Lung (tissue), 16 donors: ENCODE measurements around the gene ZNF790. TPM values are rescaled to one million over a fixed set of nuclear protein-coding genes. Genes with fewer than 3 reads are reported as not detected.

ENCODE experiments used
- ATAC-seq: fragments of 200-7000 bp; cut with Tn5 transposase; one replicate; pipeline ENCODE4 v1.9.1; 2020; ENCODE audit warnings: moderate number of reproducible peaks; ENCODE audit not compliant: insufficient read depth, low FRiP score
- DNase-seq, 3 donors: peaks; one replicate each; pipeline ENCODE4 v3.0.0-alpha.2; 2013 to 2017
- H3K27ac ChIP-seq, 2 donors: one replicate each; pipeline ENCODE4 v1.5.1; 2013; ENCODE audit warnings: mild to moderate bottlenecking in 2 of 2, moderate library complexity in 2 of 2, control low read depth in 1 of 2, inconsistent platforms in 1 of 2, low read depth in 1 of 2, low read length in 1 of 2
- H3K27me3 ChIP-seq, 3 donors: one replicate each; pipeline ENCODE4 v1.5.1; 2013; ENCODE audit warnings: low read length in 2 of 3; ENCODE audit not compliant: control insufficient read depth in 3 of 3, insufficient read depth in 3 of 3
- H3K36me3 ChIP-seq, 4 donors: one replicate each; pipeline ENCODE4 v1.5.1; 2013; ENCODE audit warnings: low read length in 4 of 4, mild to moderate bottlenecking in 1 of 4, moderate library complexity in 1 of 4; ENCODE audit not compliant: control insufficient read depth in 4 of 4, insufficient read depth in 4 of 4
- H3K4me1 ChIP-seq, 5 donors: one replicate each; pipeline ENCODE4 v1.5.1; 2013; ENCODE audit warnings: low read length in 5 of 5, mild to moderate bottlenecking in 2 of 5, moderate library complexity in 1 of 5; ENCODE audit not compliant: control insufficient read depth in 5 of 5, insufficient read depth in 5 of 5
- H3K4me3 ChIP-seq: one replicate; pipeline ENCODE4 v1.5.1; 2013; ENCODE audit warnings: mild to moderate bottlenecking, control low read depth, moderate library complexity
- H3K9ac ChIP-seq, 2 donors: one replicate each; pipeline ENCODE4 v1.5.1; 2013; ENCODE audit warnings: low read length in 2 of 2, control low read depth in 1 of 2; ENCODE audit not compliant: insufficient read depth in 1 of 2
- H3K9me3 ChIP-seq, 4 donors: one replicate each; pipeline ENCODE4 v1.5.1; 2013; ENCODE audit warnings: low read length in 3 of 4, mild to moderate bottlenecking in 1 of 4, moderate library complexity in 1 of 4; ENCODE audit not compliant: control insufficient read depth in 4 of 4, insufficient read depth in 3 of 4
- WGBS, 2 donors: extraction: QIAGEN DNeasy Blood & Tissue Kit; methylation state at CpG; one replicate each; pipeline ENCODE4 v1.1.7; 2013; 5-methylcytosine and 5-hydroxymethylcytosine counted together
- long read RNA-seq, 5 donors: transcript quantifications; one replicate each; lab custom pipeline, GENCODE V29; 2026
- polyA plus RNA-seq, 2 donors: library from polyadenylated mRNA; stranded (reverse); fragments of 200-250 nt; gene quantifications; one replicate each; pipeline ENCODE4 v1.2.1, GENCODE V29; 2013
- total RNA-seq, 2 donors: library from RNA; depleted of rRNA in 1 of 2; stranded (reverse); fragments of >200 nt in 1 of 2; gene quantifications; one replicate each; pipeline ENCODE4 v1.2.1, GENCODE V29; 2014 to 2021
- TF ChIP-seq, protein P1 (sequence below): IDR thresholded peaks from 2 replicates; pipeline ENCODE4 v1.5.1; 2012; ENCODE audit warnings: mild to moderate bottlenecking; ENCODE audit errors: control extremely low read depth, extremely low read depth
- donor health status: control.
- donor health status: control.
- donor health status: Bipolar disorder and iron deficiency.
- donor health status: healthy.
- donor health status: DM: yes; HTN: yes; CAD: no.

Gene ZNF790
- total RNA-seq (10 to 100 TPM in 1 of 2 donors, 1 to 10 TPM in 1; 5.9 to 10.7 TPM), polyA plus RNA-seq (1 to 10 TPM; 2.0 to 2.5 TPM)
- long read RNA-seq, donor 1, partial matches to known transcripts, result 0 of 1 reads
- long read RNA-seq, donor 1, other reads (novel, unspliced or antisense), result 0 of 1 reads
- long read RNA-seq, donor 2, result 0 reads
- long read RNA-seq, donor 3, partial matches to known transcripts, result 0 of 2 reads
- long read RNA-seq, donor 3, other reads (novel, unspliced or antisense), result 0 of 2 reads
- long read RNA-seq, donor 4, partial matches to known transcripts, result 15 of 15 reads
- long read RNA-seq, donor 4, other reads (novel, unspliced or antisense), result 0 of 15 reads
- long read RNA-seq, donor 5, partial matches to known transcripts, result 0 of 1 reads
- long read RNA-seq, donor 5, other reads (novel, unspliced or antisense), result 0 of 1 reads

DNA sequence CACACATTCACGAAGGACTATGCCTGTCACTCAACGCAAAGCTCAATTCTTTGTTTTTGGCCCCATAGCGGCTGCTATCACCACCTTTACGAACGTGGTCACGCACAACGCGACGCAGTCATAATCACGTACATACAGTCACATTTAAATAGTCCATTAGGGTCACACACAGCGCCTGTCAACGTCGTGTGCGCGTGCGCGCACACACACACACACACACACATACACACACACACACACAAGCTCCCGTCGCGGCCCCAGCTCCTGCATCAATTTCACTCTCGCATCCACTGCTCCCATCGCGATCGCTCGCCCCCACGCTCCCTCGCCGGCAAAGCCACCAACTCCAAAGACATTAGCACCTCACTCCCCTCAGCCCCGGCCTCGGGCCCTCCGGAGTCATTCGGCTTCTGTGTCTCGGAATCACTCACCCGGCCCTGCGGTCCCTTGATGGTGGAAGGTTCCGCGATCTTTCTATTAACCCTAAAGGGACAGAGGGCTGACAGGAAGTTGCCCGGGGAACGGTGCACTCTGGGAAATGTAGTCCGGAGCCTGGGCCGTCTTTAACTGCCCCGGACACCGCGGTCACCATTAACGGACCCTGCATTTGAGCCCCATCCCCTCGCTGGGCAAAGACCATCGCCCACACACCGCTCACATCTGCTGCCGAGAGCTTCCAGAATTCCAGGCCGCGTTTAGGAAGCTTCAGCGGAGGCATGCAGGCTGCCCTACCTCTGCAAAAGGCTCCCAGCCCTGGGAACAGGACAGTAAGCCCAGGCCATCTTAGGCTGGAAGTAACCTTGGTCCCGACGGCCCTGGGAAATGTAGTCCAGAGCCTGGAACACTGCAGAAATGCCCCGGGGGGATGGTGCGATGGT, at the start of gene ZNF790:
TSS of gene ZNF790 (minus strand) at position 482 of the 878 bp plus-strand sequence. CDS start 12,768 bp downstream, outside the sequence.
- H3K4me3 ChIP-seq, result peak within 1 kb of the TSS; percentile 82
- H3K27me3 ChIP-seq, result no peaks in the 10 kb centered on the region
- H3K9ac ChIP-seq, result peak within 1 kb of the TSS; percentile 78 to 95
- peaks cover 3 to 23% (median 12%) of the 10 kb centered on the region in 4 donors for H3K36me3 ChIP-seq
- DNase-seq (peak; percentile 94 to 98 (median 97)), ATAC-seq (peak; percentile 97)
- WGBS, 2 donors, result 1% methylated on average over 55 to 56 of the region's 56 CpGs
- peak within 1 kb of the TSS; percentile 84 to 95 for H3K27ac ChIP-seq
- TF ChIP-seq, protein P1, sequence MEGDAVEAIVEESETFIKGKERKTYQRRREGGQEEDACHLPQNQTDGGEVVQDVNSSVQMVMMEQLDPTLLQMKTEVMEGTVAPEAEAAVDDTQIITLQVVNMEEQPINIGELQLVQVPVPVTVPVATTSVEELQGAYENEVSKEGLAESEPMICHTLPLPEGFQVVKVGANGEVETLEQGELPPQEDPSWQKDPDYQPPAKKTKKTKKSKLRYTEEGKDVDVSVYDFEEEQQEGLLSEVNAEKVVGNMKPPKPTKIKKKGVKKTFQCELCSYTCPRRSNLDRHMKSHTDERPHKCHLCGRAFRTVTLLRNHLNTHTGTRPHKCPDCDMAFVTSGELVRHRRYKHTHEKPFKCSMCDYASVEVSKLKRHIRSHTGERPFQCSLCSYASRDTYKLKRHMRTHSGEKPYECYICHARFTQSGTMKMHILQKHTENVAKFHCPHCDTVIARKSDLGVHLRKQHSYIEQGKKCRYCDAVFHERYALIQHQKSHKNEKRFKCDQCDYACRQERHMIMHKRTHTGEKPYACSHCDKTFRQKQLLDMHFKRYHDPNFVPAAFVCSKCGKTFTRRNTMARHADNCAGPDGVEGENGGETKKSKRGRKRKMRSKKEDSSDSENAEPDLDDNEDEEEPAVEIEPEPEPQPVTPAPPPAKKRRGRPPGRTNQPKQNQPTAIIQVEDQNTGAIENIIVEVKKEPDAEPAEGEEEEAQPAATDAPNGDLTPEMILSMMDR, result no peak
- peaks cover 0 to 23% (median 7%) of the 10 kb centered on the region in 4 donors for H3K9me3 ChIP-seq
- H3K4me1 ChIP-seq, result peaks cover 5 to 14% (median 6%) of the 10 kb centered on the region in 5 donors

DNA sequence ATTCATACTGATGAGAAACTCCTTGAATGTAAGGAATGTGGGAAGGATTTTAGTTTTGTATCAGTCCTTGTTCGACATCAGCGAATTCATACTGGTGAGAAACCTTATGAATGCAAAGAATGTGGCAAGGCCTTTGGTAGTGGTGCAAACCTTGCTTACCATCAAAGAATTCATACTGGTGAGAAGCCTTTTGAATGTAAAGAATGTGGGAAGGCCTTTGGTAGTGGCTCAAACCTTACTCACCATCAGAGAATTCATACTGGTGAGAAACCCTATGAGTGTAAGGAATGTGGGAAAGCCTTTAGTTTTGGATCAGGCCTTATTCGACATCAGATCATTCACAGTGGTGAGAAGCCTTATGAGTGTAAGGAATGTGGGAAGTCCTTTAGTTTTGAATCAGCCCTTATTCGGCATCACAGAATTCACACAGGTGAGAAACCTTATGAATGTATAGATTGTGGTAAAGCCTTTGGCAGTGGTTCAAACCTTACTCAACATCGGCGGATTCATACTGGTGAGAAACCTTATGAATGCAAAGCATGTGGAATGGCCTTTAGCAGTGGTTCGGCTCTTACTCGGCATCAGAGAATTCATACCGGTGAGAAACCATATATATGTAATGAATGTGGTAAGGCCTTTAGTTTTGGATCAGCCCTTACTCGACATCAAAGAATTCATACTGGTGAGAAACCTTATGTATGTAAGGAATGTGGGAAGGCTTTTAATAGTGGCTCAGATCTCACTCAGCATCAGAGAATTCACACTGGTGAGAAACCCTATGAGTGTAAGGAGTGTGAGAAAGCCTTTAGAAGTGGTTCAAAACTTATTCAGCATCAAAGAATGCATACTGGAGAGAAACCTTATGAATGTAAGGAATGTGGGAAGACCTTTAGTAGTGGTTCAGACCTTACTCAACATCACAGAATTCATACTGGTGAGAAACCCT, 39.1 kb upstream of the ZNF790 start:
- H3K9ac ChIP-seq, result no peak overlapping the region
- WGBS, 2 donors, result 97 to 98% methylated on average over 10 of the region's 10 CpGs
- H3K4me3 ChIP-seq, result no peak overlapping the region
- H3K36me3 ChIP-seq, result peaks cover 17 to 61% (median 28%) of the 10 kb centered on the region in 4 donors
- no peak for ATAC-seq
- H3K4me1 ChIP-seq, result no peaks in the 10 kb centered on the region
- TF ChIP-seq, protein P1, result no peak
- H3K9me3 ChIP-seq, result peaks cover 27 to 64% (median 49%) of the 10 kb centered on the region in 4 donors
- DNase-seq, result no peak
- H3K27me3 ChIP-seq, result no peaks in the 10 kb centered on the region
- no peak overlapping the region for H3K27ac ChIP-seq

DNA sequence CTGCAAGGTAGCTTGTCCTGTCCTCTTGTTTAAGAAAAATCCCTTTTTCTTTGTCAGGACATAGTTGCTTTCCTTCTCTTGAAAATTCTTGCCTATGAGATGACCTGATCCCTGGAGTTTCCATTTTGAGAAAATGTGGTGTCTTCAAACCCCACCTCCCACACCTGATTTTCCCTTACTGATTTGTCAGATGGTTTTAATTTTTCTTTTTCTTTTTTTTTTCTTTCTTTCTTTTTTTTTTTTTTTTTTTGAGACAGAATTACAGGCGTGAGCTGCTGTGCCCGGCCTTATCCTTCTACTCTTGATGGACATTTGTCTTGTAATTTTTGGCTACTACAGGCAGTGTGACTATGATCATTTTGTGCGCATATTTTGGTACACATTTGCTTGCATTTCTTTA, 13.7 kb upstream of the ZNF790 start:
- DNase-seq, result no peak
- TF ChIP-seq, protein P1, result no peak
- Histone ChIP-seq H3K27me3 (no peaks in the 10 kb centered on the region), H3K9ac (peak overlapping the region in 1 of 2 donors; percentile 81), H3K4me1 (peaks cover 0 to 6% (median 0%) of the 10 kb centered on the region in 5 donors), H3K36me3 (peaks cover 5 to 34% (median 14%) of the 10 kb centered on the region in 4 donors), H3K27ac (no peak overlapping the region), H3K9me3 (peaks cover 0 to 11% (median 8%) of the 10 kb centered on the region in 4 donors), H3K4me3 (no peak overlapping the region)
- WGBS, 2 donors, result 98 to 99% methylated on average over 3 of the region's 3 CpGs
- ATAC-seq, result no peak
